H1 (cell line): ENCODE results near the gene UGGT2. TPM values are rescaled to one million over a fixed set of nuclear protein-coding genes. Genes with fewer than 3 reads are reported as not detected.

Experiments used
- EGR1 ChIP-seq: IDR thresholded peaks from 2 replicates; pipeline ENCODE4 v1.6.1; 2011; ENCODE audit warnings: low read depth, low read length, borderline replicate concordance
- HDAC6 ChIP-seq: IDR thresholded peaks from one replicate; pipeline ENCODE4 v1.7.1; 2012; ENCODE audit warnings: low read depth, mild to moderate bottlenecking, inconsistent platforms, low read length, moderate library complexity
- KDM5A ChIP-seq: fragments of 200-600 bp; IDR thresholded peaks from 2 replicates; pipeline ENCODE4 v1.7.1; 2012; ENCODE audit warnings: mild to moderate bottlenecking, low read length, inconsistent platforms, mixed read lengths
- PHF8 ChIP-seq: fragments of 200-600 bp; sonication (generic); conservative IDR thresholded peaks from 2 replicates; pipeline ENCODE4 v1.7.1; 2012; ENCODE audit warnings: low read depth, mild to moderate bottlenecking, inconsistent platforms, low read length, moderate library complexity
- POLR2AphosphoS5 ChIP-seq: IDR thresholded peaks from 2 replicates; pipeline ENCODE4 v1.6.1; 2011; ENCODE audit warnings: low read depth, low read length
- SP1 ChIP-seq: IDR thresholded peaks from 2 replicates; pipeline ENCODE4 v1.6.1; 2011; ENCODE audit warnings: low read depth, low read length
- SP4 ChIP-seq: IDR thresholded peaks from 2 replicates; pipeline ENCODE4 v1.6.1; 2012; ENCODE audit warnings: low read length, inconsistent platforms
- TEAD4 ChIP-seq: IDR thresholded peaks from 2 replicates; pipeline ENCODE4 v1.6.1; 2012; ENCODE audit warnings: low read depth, low read length, inconsistent platforms, mixed read lengths
- ZNF274 ChIP-seq: IDR thresholded peaks from 2 replicates; pipeline ENCODE4 v1.7.0; 2012; ENCODE audit warnings: low read length, borderline replicate concordance; ENCODE audit errors: extremely low read depth
- polyA plus RNA-seq, 7 experiments: library from polyadenylated mRNA; depleted of rRNA in 3 of 7; stranded (reverse) in 5 of 7; unstranded in 2 of 7; fragments of >200 nt in 5 of 7; fragments of 200-250 nt in 2 of 7; gene quantifications; 1 replicate in 5 of 7; 2 replicates in 1 of 7; 4 replicates in 1 of 7; pipeline versions ENCODE4 v1.2.1 to v1.2.3, GENCODE V29; 2011 to 2013; ENCODE audit warnings: missing spikeins in 2 of 7, mixed read lengths in 2 of 7
- total RNA-seq: library from RNA; stranded (reverse); fragmentation: NEBNext Ultra II Directional; extraction: Animal tissue kit (Norgen Biotek cat#: 25700); gene quantifications from 2 replicates; pipeline ENCODE4 v1.2.1, GENCODE V29; 2021

Gene UGGT2
- total and polyA plus RNA-seq, 2 of the 8 experiments (the other 6 are each of a cell fraction or from before 2014, with no cell fraction given) = 5.9 to 25.1 TPM

- TF ChIP-seq PHF8 = no peak
- no peak for TF ChIP-seq SP4
- TF ChIP-seq SP1 = no peak
- no peak for TF ChIP-seq KDM5A
- TF ChIP-seq EGR1 = no peak
- TF ChIP-seq ZNF274 = no peak
- TF ChIP-seq POLR2AphosphoS5 = no peak
- TF ChIP-seq TEAD4 = no peak
- no peak for TF ChIP-seq HDAC6
Measured at GRCh38 chr13:96002322-96003131, 50.7 kb downstream of the UGGT2 start (continued).
